ENCODE data around the gene LAS1L. TPM values are rescaled to one million over a fixed set of nuclear protein-coding genes. Genes with fewer than 3 reads are reported as not detected.
A peak's percentile ranks its signal among the peaks of the same experiment; 100 is the strongest.
"Not testable (repeated sequence)": the region's sequence is repeated elsewhere in the genome, so short reads cannot be mapped to it uniquely, and the experiment has no call there.

Gene LAS1L
- 19.7 and 21.5 TPM in 2 replicates for total RNA-seq (2012; rRNA removed)

GRCh38 chrX:65534450-65535292 lies at the start of gene LAS1L:
Gene LAS1L, minus strand, starts transcription at chrX:65534787. Its CDS starts 72 bp downstream, at chrX:65534715.
- Histone ChIP-seq H3K4me3 (ENCODE audit: low read length) (peak within 1 kb of the TSS; percentile 82), H3K27me3 (ENCODE audit: control insufficient read depth, insufficient read depth, low read length) (no peaks in the 10 kb centered on the region), H3K36me3 (ENCODE audit: insufficient read depth, low read length) (no peaks in the 10 kb centered on the region), H3K9ac (ENCODE audit: low read depth, low read length) (peak within 1 kb of the TSS; percentile 87), H3K4me2 (ENCODE audit: low read length) (peak within 1 kb of the TSS; percentile 85), H3K9me3 (replicated peaks; ENCODE audit: low read length) (no peaks in the 10 kb centered on the region), H3K4me1 (ENCODE audit: control insufficient read depth, insufficient read depth, low read length) (no peaks in the 10 kb centered on the region)

- Histone ChIP-seq H3K36me3 (ENCODE audit: insufficient read depth, low read length) (no peaks in the 10 kb centered on the region), H3K4me2 (ENCODE audit: low read length) (no peak overlapping the region), H3K9ac (ENCODE audit: low read depth, low read length) (no peak overlapping the region), H3K27me3 (ENCODE audit: control insufficient read depth, insufficient read depth, low read length) (no peaks in the 10 kb centered on the region), H3K4me1 (ENCODE audit: control insufficient read depth, insufficient read depth, low read length) (peaks cover 2% of the 10 kb centered on the region), H3K4me3 (ENCODE audit: low read length) (no peak overlapping the region), H3K9me3 (replicated peaks; ENCODE audit: low read length) (no peaks in the 10 kb centered on the region)
Measured at GRCh38 chrX:65582450-65583082, 48.0 kb upstream of the LAS1L start.

- Histone ChIP-seq H3K27me3 (ENCODE audit: control insufficient read depth, insufficient read depth, low read length) (no peaks in the 10 kb centered on the region), H3K36me3 (ENCODE audit: insufficient read depth, low read length) (no peaks in the 10 kb centered on the region), H3K9ac (ENCODE audit: low read depth, low read length) (no peak overlapping the region), H3K4me1 (ENCODE audit: control insufficient read depth, insufficient read depth, low read length) (no peaks in the 10 kb centered on the region), H3K4me2 (ENCODE audit: low read length) (no peak overlapping the region), H3K4me3 (ENCODE audit: low read length) (no peak overlapping the region), H3K9me3 (replicated peaks; ENCODE audit: low read length) (no peaks in the 10 kb centered on the region)
Measured at GRCh38 chrX:65581661-65582339, 47.2 kb upstream of the LAS1L start.

- Histone ChIP-seq H3K9me3 (replicated peaks; ENCODE audit: low read length) (no peaks in the 10 kb centered on the region), H3K27me3 (ENCODE audit: control insufficient read depth, insufficient read depth, low read length) (peaks cover 5% of the 10 kb centered on the region), H3K9ac (ENCODE audit: low read depth, low read length) (no peak overlapping the region), H3K4me3 (ENCODE audit: low read length) (no peak overlapping the region), H3K36me3 (ENCODE audit: insufficient read depth, low read length) (no peaks in the 10 kb centered on the region), H3K4me2 (ENCODE audit: low read length) (no peak overlapping the region), H3K4me1 (ENCODE audit: control insufficient read depth, insufficient read depth, low read length) (no peaks in the 10 kb centered on the region)
Measured at GRCh38 chrX:65578346-65578745, 43.8 kb upstream of the LAS1L start.

- H3K9ac ChIP-seq (ENCODE audit: low read depth, low read length) = no peak overlapping the region
- H3K4me2 ChIP-seq (ENCODE audit: low read length) = no peak overlapping the region
- no peaks in the 10 kb centered on the region for H3K9me3 ChIP-seq (replicated peaks; ENCODE audit: low read length)
- peaks cover 10% of the 10 kb centered on the region for H3K27me3 ChIP-seq (ENCODE audit: control insufficient read depth, insufficient read depth, low read length)
- no peaks in the 10 kb centered on the region for H3K36me3 ChIP-seq (ENCODE audit: insufficient read depth, low read length)
- H3K4me3 ChIP-seq (ENCODE audit: low read length) = no peak overlapping the region
- H3K4me1 ChIP-seq (ENCODE audit: control insufficient read depth, insufficient read depth, low read length) = no peaks in the 10 kb centered on the region
Measured at GRCh38 chrX:65576160-65576559, 41.6 kb upstream of the LAS1L start.

- no peak overlapping the region for H3K4me2 ChIP-seq (ENCODE audit: low read length)
- H3K36me3 ChIP-seq (ENCODE audit: insufficient read depth, low read length) = no peaks in the 10 kb centered on the region
- H3K27me3 ChIP-seq (ENCODE audit: control insufficient read depth, insufficient read depth, low read length) = peaks cover 12% of the 10 kb centered on the region
- no peak overlapping the region for H3K9ac ChIP-seq (ENCODE audit: low read depth, low read length)
- H3K4me1 ChIP-seq (ENCODE audit: control insufficient read depth, insufficient read depth, low read length) = no peaks in the 10 kb centered on the region
- H3K9me3 ChIP-seq (replicated peaks; ENCODE audit: low read length) = no peaks in the 10 kb centered on the region
- no peak overlapping the region for H3K4me3 ChIP-seq (ENCODE audit: low read length)
Measured at GRCh38 chrX:65575022-65575421, 40.4 kb upstream of the LAS1L start.

- Histone ChIP-seq H3K9me3 (replicated peaks; ENCODE audit: low read length) (no peaks in the 10 kb centered on the region), H3K36me3 (ENCODE audit: insufficient read depth, low read length) (no peaks in the 10 kb centered on the region), H3K4me3 (ENCODE audit: low read length) (no peak overlapping the region), H3K9ac (ENCODE audit: low read depth, low read length) (no peak overlapping the region), H3K27me3 (ENCODE audit: control insufficient read depth, insufficient read depth, low read length) (peaks cover 12% of the 10 kb centered on the region), H3K4me2 (ENCODE audit: low read length) (no peak overlapping the region), H3K4me1 (ENCODE audit: control insufficient read depth, insufficient read depth, low read length) (no peaks in the 10 kb centered on the region)
Measured at GRCh38 chrX:65574356-65574755, 39.8 kb upstream of the LAS1L start.

GRCh38 chrX:65572971-65573370 lies 38.4 kb upstream of the LAS1L start:
- Histone ChIP-seq H3K9me3 (replicated peaks; ENCODE audit: low read length) (no peaks in the 10 kb centered on the region), H3K36me3 (ENCODE audit: insufficient read depth, low read length) (no peaks in the 10 kb centered on the region), H3K9ac (ENCODE audit: low read depth, low read length) (no peak overlapping the region), H3K4me3 (ENCODE audit: low read length) (no peak overlapping the region), H3K27me3 (ENCODE audit: control insufficient read depth, insufficient read depth, low read length) (peaks cover 12% of the 10 kb centered on the region), H3K4me2 (ENCODE audit: low read length) (no peak overlapping the region), H3K4me1 (ENCODE audit: control insufficient read depth, insufficient read depth, low read length) (no peaks in the 10 kb centered on the region)

- not testable (repeated sequence) for H3K27me3 ChIP-seq (ENCODE audit: control insufficient read depth, insufficient read depth, low read length); H3K4me2 ChIP-seq (ENCODE audit: low read length); H3K9ac ChIP-seq (ENCODE audit: low read depth, low read length); H3K36me3 ChIP-seq (ENCODE audit: insufficient read depth, low read length); H3K4me3 ChIP-seq (ENCODE audit: low read length); H3K4me1 ChIP-seq (ENCODE audit: control insufficient read depth, insufficient read depth, low read length); H3K9me3 ChIP-seq (replicated peaks; ENCODE audit: low read length)
Measured at GRCh38 chrX:65562850-65563249, 28.3 kb upstream of the LAS1L start.

GRCh38 chrX:65551489-65552339 lies 17.1 kb upstream of the LAS1L start:
- Histone ChIP-seq H3K4me3 (ENCODE audit: low read length) (no peak overlapping the region), H3K4me2 (ENCODE audit: low read length) (no peak overlapping the region), H3K4me1 (ENCODE audit: control insufficient read depth, insufficient read depth, low read length) (no peaks in the 10 kb centered on the region), H3K9ac (ENCODE audit: low read depth, low read length) (no peak overlapping the region), H3K36me3 (ENCODE audit: insufficient read depth, low read length) (no peaks in the 10 kb centered on the region), H3K9me3 (replicated peaks; ENCODE audit: low read length) (no peaks in the 10 kb centered on the region), H3K27me3 (ENCODE audit: control insufficient read depth, insufficient read depth, low read length) (no peaks in the 10 kb centered on the region)

- Histone ChIP-seq H3K36me3 (ENCODE audit: insufficient read depth, low read length) (no peaks in the 10 kb centered on the region), H3K4me2 (ENCODE audit: low read length) (no peak overlapping the region), H3K9me3 (replicated peaks; ENCODE audit: low read length) (no peaks in the 10 kb centered on the region), H3K27me3 (ENCODE audit: control insufficient read depth, insufficient read depth, low read length) (peaks cover 5% of the 10 kb centered on the region), H3K9ac (ENCODE audit: low read depth, low read length) (no peak overlapping the region), H3K4me3 (ENCODE audit: low read length) (no peak overlapping the region), H3K4me1 (ENCODE audit: control insufficient read depth, insufficient read depth, low read length) (no peaks in the 10 kb centered on the region)
Measured at GRCh38 chrX:65551086-65551485, 16.5 kb upstream of the LAS1L start.

Measured in skeletal muscle satellite cell (primary cell).